Measurements from ENCODE around the gene LGALS1. TPM values are rescaled to one million over a fixed set of nuclear protein-coding genes. Genes with fewer than 3 reads are reported as not detected.

Gene LGALS1
- total and polyA plus RNA-seq, 4 donors = 347 to 1,622 (median 947) TPM

GRCh38 chr22:37662039-37662438 is 13.4 kb upstream of the LGALS1 start:
- H3K27me3 ChIP-seq (ENCODE audit: control insufficient read depth in 3 of 3, insufficient read depth in 3 of 3, low read length in 2 of 3) = no peaks in the 10 kb centered on the region
- DNase-seq (no peak), ATAC-seq (ENCODE audit: insufficient read depth, low FRiP score) (no peak)
- H3K4me1 ChIP-seq (ENCODE audit: control insufficient read depth in 5 of 5, insufficient read depth in 5 of 5, low read length in 5 of 5) = peaks cover 5 to 34% (median 15%) of the 10 kb centered on the region in 5 donors
- 78 to 84% methylated on average over 5 of the region's 5 CpGs for WGBS, 2 donors
- H3K27ac ChIP-seq (ENCODE audit: low read depth in 1 of 2, low read length in 1 of 2) = no peak overlapping the region
- no peak for TF ChIP-seq CTCF (IDR thresholded peaks at IDR 0.05; ENCODE audit: control extremely low read depth, extremely low read depth)
- no peak overlapping the region for H3K9ac ChIP-seq (ENCODE audit: insufficient read depth in 1 of 2, low read length in 2 of 2)
- H3K4me3 ChIP-seq = no peak overlapping the region
- no peaks in the 10 kb centered on the region for H3K9me3 ChIP-seq (ENCODE audit: control insufficient read depth in 4 of 4, insufficient read depth in 3 of 4, low read length in 3 of 4)
- H3K36me3 ChIP-seq (ENCODE audit: control insufficient read depth in 4 of 4, insufficient read depth in 4 of 4, low read length in 4 of 4) = peaks cover 0 to 16% (median 5%) of the 10 kb centered on the region in 4 donors

GRCh38 chr22:37663521-37664140 is 11.8 kb upstream of the LGALS1 start:
- Histone ChIP-seq H3K9ac (ENCODE audit: insufficient read depth in 1 of 2, low read length in 2 of 2) (no peak overlapping the region), H3K36me3 (ENCODE audit: control insufficient read depth in 4 of 4, insufficient read depth in 4 of 4, low read length in 4 of 4) (peaks cover 0 to 16% (median 6%) of the 10 kb centered on the region in 4 donors), H3K4me1 (ENCODE audit: control insufficient read depth in 5 of 5, insufficient read depth in 5 of 5, low read length in 5 of 5) (peaks cover 0 to 26% (median 16%) of the 10 kb centered on the region in 5 donors), H3K27me3 (ENCODE audit: control insufficient read depth in 3 of 3, insufficient read depth in 3 of 3, low read length in 2 of 3) (no peaks in the 10 kb centered on the region), H3K27ac (ENCODE audit: low read depth in 1 of 2, low read length in 1 of 2) (no peak overlapping the region), H3K9me3 (ENCODE audit: control insufficient read depth in 4 of 4, insufficient read depth in 3 of 4, low read length in 3 of 4) (no peaks in the 10 kb centered on the region), H3K4me3 (no peak overlapping the region)
- ATAC-seq (ENCODE audit: insufficient read depth, low FRiP score) = no peak
- 82 to 88% methylated on average over 16 of the region's 16 CpGs for WGBS, 2 donors
- no peak for TF ChIP-seq CTCF (IDR thresholded peaks at IDR 0.05; ENCODE audit: control extremely low read depth, extremely low read depth)
- peak; percentile 37 to 48 (median 43) for DNase-seq

- ATAC-seq (ENCODE audit: insufficient read depth, low FRiP score) (no peak), DNase-seq (no peak)
- Histone ChIP-seq H3K36me3 (ENCODE audit: control insufficient read depth in 4 of 4, insufficient read depth in 4 of 4, low read length in 4 of 4) (peaks cover 0 to 16% (median 6%) of the 10 kb centered on the region in 4 donors), H3K4me1 (ENCODE audit: control insufficient read depth in 5 of 5, insufficient read depth in 5 of 5, low read length in 5 of 5) (peaks cover 0 to 22% (median 12%) of the 10 kb centered on the region in 5 donors), H3K9ac (ENCODE audit: insufficient read depth in 1 of 2, low read length in 2 of 2) (no peak overlapping the region), H3K4me3 (no peak overlapping the region), H3K27me3 (ENCODE audit: control insufficient read depth in 3 of 3, insufficient read depth in 3 of 3, low read length in 2 of 3) (no peaks in the 10 kb centered on the region), H3K9me3 (ENCODE audit: control insufficient read depth in 4 of 4, insufficient read depth in 3 of 4, low read length in 3 of 4) (no peaks in the 10 kb centered on the region), H3K27ac (ENCODE audit: low read depth in 1 of 2, low read length in 1 of 2) (no peak overlapping the region)
- 77 to 87% methylated on average over 16 of the region's 16 CpGs for WGBS, 2 donors
- no peak for TF ChIP-seq CTCF (IDR thresholded peaks at IDR 0.05; ENCODE audit: control extremely low read depth, extremely low read depth)
Observed at GRCh38 chr22:37664249-37665101, 11.0 kb upstream of the LGALS1 start.

Measured in lung (tissue), 12 donors.